Fibroblast of skin of left biceps (primary cell): ENCODE measurements around the gene MOGAT1.
"Not testable (repeated sequence)": the region's sequence is repeated elsewhere in the genome, so short reads cannot be mapped to it uniquely, and the experiment has no call there.

Source experiments
- DNase-seq, 2 experiments: peaks; one replicate each; pipeline ENCODE4 v3.0.0-alpha.2; 2013; ENCODE audit warnings: low read depth in 2 of 2

Gene MOGAT1

DNA sequence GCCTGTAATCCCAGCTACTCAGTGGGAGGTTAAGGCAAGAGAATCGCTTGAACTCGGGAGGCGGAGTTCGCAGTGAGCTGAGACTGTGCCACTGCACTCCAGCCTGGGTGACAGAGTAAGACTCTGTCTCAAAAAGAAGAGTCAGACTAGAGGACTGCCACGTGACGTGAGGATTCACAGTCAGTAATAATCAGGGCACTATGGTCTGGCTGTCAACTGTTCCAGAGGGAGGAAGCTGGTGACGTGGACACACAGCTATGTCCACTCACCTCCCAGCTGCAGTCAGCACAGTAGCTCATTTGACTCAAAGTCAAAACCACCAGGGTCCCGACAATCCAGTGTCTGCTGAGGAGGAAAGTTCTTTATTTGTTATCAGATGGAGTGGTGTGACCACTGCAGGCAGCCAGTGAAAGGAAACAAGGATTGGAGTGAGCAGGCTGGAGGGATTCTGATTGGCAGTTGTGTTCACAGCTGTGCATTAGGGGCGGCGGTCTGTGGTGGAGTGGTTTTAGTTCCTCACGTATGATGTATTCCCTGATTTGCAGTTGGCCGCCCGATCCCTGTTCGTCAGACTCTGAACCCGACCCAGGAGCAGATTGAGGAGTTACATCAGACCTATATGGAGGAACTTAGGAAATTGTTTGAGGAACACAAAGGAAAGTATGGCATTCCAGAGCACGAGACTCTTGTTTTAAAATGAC is 37.9 kb downstream of the MOGAT1 start:
- peak; percentile 94 to 95 for DNase-seq

- no peak for DNase-seq
These were observed 39.3 kb downstream of the MOGAT1 start for GRCh38 chr2:222710736-222711135.

DNA sequence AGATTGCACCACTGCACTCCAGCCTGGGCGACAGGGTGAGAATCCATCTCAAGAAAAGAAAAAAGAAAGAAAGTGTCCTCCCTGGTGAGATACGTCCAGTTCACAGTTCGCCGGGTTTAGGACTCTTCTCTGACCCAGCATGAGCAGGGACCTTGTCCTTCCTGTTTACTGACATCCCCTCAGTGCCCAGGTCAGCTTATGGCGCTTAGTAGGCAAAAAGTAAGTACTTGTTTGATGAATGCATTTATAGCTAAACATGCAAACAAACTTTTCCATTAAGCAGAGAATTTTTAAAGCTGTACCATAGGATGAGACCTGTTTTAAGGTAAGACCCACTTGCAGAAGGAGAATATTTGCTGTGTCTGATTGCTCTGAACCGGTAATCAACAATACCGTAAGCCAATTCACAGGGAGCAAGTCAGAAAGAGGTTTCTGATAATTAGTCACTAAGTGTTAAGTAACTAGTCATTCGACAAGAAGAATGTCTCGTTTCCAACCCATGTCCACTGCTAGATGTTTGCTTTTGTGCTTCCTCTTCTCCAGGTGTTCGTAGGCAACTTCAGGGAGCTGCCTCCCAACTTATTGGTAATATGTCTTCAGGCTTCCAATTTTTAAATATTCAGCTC is 40.0 kb downstream of the MOGAT1 start:
- DNase-seq = no peak

DNA sequence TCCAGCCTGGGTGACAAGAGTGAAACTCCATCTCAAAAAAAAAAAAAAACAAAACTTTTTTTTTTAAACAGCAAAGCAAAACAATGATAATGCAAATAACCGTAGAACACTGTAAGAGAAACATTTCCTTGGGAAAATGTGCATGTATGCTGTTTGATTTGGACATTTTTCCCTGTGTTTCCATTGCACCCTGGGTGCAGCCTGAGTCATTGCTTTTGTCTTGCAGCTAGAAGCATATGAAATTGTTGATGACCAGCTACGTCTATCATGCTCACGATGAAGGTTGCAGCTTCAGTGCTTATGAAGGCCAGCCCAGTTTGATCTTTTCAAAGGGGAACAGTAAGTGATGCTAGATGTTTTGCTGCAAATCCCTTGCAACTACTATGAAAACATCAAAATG is 41.5 kb downstream of the MOGAT1 start:
- no peak for DNase-seq

DNA sequence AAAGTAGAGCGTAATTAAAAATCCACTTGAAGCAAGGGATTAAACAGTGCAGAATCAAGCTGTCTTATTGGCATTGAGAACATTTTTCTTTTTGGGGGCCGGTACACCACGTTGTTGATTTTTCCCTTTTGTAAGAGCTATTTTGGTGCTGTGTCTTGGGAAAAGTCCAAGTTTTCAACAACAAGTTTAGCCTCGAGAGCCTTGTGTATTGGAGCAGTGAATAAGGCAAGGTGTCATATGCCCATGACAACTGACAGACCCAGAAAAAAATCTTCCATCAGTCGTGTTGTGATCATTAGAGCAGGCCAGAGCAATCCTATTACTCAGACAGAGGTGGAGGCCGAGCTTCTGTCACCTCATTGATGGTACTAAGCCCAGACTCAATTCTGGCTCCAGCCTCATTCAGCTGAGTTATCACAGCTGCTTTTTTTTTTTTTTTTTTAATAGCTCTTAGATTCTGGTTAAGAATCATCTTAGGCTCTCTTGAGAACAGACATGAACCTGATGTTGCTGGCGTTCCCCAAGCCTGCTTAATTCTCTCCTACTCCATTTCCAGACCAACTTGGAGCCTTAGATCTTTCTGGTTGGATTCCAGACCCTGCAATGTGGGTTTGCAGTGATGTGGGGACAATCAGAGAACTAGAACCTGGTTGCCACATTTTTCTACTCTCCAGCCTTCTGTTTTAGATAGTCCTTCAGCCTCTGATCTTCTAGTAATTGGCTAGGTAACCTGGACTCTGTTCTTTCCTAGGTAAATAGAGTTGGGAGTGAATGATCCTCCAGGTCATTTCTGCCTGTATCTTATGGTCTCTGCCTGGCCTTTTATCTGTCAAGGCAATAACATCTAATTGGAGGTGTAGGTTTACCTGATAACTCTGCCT is 43.1 kb downstream of the MOGAT1 start:
- no peak for DNase-seq

DNA sequence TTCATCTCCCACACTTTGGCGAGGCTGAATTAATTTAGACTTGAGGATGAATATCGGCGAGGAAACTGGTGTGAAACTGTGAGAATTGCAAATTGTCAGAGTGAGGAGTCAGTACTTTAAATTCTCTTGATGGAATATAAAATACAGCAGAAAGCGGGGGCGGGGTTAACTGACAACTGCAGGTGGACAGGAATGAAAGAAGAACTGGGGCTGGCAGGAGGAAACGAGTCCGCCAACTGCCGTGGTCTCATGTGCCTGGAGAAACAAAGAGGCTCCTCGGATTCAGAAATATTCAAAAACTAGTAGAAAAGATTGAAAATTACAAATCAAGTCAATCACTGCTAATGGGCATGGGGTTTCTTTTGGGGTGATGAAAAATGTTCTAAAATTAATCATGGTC is 44.3 kb downstream of the MOGAT1 start:
- DNase-seq = no peak

DNA sequence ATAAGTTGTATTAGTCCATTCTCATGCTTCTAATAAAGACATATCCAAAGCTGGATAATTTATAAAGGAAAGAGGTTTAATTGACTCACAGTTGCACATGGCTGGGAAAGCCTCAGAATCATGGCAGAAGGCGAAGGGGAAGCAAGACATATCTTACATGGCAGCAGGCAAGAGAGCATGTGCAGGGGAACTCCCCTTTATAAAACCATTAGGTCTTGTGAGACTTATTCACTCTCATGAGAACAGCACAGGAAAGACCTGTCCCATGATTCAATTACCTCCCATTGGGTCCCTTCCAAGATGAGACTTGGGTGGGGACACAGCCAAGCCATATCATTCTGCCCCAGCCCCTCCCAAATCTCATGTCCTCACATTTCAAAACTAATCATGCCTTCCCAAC is 48.3 kb downstream of the MOGAT1 start:
- not testable (repeated sequence) for DNase-seq

GRCh38 chr2:222721597-222721996 is 50.1 kb downstream of the MOGAT1 start:
- DNase-seq = not testable (repeated sequence)

DNA sequence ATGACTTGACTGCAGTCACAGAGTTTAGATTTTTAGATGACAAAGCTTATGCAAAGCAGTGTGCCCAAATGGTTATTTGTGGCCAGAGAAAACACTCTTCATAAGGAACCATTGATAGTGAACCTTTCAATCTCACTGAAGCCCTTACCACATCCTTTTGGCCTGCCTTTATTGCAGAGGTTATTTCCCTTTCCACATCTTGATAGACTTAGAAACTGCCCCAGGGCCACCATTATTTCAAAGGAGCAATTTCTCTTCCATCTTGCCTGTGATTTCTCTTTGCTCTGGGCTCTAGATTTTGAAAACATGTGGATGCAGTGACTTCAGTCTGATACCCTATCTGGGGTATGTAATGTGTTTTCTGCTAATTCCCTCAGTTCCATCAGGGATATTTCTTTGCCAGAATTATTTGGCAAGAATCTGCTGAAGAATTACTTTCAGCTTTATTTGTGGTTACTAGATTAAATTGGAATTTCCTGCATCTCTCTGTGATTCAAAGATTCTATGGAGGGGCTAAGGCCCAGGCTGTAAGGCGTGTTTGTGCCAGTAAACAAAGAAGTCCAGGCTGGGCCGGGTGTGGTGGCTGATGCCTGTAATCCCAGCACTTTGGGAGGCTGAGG is 51.0 kb downstream of the MOGAT1 start:
- peak; percentile 85 for DNase-seq

- DNase-seq = no peak
These were observed 52.8 kb downstream of the MOGAT1 start for GRCh38 chr2:222724208-222724607.

GRCh38 chr2:222728621-222729020 is 57.2 kb downstream of the MOGAT1 start:
- DNase-seq = no peak

- DNase-seq = no peak
These were observed 59.0 kb downstream of the MOGAT1 start for GRCh38 chr2:222730366-222730999.

DNA sequence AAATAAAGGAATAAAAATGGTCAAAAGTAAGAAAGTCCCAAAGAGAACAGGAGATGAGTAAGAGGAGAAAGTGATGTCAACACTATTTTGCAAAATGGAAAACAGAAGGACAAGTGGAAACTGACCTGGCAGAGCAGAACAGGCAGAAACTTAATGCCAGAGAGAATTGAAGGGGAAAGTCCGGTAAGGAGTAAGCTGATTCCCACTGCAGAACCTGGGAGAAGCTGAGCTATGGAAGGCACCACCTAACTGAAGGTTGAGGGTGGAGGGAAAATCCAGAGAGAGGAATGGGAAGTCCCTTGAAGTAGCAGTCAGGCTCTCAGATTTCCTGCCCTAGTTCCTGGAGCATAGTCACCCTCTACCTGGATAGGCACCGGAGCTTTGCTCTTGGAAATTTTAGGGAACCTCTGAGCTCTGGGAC is 59.8 kb downstream of the MOGAT1 start:
- DNase-seq = no peak

DNA sequence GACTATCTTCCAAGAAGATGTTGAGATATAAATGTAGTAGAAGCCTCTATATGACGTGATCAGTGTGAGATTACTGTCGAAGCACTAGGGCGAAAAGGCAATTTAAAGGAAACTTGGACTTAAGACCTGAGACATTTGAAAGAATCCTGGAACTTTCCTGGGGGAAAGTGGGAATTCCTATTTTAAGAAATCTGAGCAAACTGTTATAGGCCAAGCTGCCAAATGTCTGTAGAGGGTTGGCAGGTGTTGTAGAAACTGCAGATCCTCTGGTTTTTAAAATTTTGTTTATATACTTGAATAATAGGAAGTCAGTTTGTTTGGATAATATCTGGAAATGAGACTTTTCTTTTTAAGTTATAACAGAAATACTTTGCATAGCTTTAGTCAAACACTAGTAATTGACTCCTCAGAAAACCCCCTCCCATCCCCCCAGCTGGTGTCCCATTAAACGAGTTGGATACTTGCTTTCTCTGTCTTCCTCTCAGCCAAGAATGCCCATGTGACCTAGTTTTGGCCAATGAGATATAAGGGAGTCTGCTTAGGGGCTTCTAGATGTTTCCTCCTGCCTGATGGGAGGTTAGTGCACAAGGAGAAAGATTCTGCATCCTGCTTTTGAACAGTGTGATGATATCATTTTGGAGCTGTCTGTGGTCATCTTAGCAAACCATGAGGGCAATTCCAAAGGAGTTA is 61.2 kb downstream of the MOGAT1 start:
- DNase-seq = no peak

DNA sequence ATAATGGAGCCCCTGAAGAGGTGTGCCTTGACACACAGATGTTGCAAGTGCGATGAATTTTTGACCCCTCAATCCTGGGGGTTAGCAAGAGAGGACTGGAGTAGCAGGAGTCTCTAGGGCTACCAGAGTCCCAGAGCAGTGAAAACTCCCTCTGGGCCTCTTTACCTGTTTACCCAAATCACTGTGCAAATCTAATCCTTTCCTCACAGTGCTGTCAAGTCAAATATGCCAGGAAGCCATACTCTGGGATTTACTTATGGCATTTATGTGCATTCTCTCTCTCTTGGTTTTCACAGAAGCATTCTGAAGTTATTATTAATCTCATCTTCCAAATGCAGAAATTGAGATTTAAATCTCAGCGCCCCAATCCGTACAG is 62.0 kb downstream of the MOGAT1 start:
- no peak for DNase-seq

DNA sequence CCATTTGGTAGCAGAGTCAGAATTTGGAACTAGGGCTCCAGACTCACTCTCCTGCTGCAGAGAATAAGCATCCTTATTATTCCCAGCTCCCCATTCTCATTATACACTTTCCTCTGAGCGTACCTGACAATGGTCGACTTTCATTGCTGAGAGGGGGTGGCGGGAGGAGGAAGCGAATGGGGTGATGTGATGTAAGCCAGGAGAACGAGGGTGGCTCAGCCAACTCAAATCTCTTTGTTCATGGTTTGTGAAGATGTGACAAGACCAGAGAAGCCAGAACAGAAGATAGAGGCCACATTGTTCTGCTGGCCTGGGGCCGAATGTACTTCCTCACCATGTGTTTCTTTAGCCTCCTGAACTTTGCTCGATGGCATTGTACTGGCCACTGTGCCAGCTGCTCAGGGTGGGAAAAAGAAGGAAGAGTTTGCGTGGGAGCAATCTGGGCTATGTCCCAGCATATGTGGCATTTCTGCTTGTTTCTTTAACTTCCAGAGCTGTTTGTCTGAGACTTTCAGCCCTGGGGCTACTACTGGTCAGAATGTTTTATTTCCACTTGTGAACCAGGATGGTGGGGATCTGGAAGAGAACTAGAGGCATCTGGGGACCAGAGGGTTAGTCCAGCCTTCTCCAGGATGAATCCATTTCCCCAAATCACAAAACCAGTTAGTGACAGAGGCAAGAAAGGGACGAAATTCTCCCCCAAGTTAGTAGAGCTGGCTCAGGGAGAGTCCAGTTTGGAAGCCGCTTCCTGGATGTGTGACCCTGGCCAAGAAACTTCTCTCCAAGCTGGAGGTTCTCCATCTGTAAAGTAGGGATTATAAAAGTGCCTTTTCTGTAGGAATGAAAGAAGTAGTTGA is 62.6 kb downstream of the MOGAT1 start:
- DNase-seq = no peak

GRCh38 chr2:222734703-222735014 is 63.2 kb downstream of the MOGAT1 start:
- DNase-seq = no peak

GRCh38 chr2:222736301-222736700 is 64.8 kb downstream of the MOGAT1 start:
- DNase-seq = no peak

DNA sequence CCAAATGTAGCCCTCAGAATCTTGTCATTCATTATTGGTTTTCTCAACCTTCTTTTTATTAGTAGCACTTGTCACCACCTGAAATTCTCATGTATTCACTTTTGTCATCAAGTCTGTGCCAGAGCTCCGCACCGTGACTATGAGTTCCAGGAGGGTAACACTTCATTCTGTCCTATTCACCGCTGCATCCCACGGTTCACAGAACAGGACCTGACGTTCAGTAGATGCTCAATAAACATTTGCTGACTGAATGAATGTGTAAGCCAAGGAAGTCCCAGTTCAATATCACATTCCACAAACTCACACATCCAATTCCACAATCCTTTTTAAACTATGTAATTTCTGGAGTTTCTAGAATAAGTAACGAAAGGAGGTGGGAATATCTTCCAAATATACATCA is 65.5 kb downstream of the MOGAT1 start:
- DNase-seq = no peak

GRCh38 chr2:222738312-222738711 is 66.9 kb downstream of the MOGAT1 start:
- DNase-seq = no peak
